GM18861 (cell line): ENCODE results near the gene BSND.
"Not testable (repeated sequence)": the region's sequence is repeated elsewhere in the genome, so short reads cannot be mapped to it uniquely, and the experiment has no call there.

Source experiments
- ATAC-seq: cut with Tn5 transposase; IDR thresholded peaks from one replicate; pipeline ENCODE4 v1.9.1; 2021; ENCODE audit not compliant: unreplicated experiment

Gene BSND

GRCh38 chr1:54998677-54999076 lies at the start of gene BSND:
BSND (plus strand) TSS chr1:54998933; CDS start chr1:54999187, 254 bp downstream.
- ATAC-seq = no peak

DNA sequence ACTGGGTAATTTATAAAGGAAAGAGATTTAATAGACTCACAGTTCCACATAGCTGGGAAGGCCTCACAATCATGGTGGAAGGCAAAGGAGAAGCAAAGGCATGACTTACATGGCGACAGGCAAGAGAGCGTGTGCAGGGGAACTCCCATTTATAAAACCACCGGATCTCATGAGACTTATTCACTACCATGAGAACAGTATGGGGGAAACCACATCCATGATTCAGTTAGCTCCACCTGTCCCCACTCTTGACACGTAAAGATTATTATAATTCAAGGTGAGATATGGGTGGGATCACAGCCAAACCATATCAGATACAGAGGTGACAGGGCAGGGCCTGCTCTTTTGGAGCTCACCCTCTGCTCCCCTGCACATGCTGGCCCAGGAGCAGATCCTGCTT lies 49.7 kb upstream of the BSND start:
- no peak for ATAC-seq

DNA sequence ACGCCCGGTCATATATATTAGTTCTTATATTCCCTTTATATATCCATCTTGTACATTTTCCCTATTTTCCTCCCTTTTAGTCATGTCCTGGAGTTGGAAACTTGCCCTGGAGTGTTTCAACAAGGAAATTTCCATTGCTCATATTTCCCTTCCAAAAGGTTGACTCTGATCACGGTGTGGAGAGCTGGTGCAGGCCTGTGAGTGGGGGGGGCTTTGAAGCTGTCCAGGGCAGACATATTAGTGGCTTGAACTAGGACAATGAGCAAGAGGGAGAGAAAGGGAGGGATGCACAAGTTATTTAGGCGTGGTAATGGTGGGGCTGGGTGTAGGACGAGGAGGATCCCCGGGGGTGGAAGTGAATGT lies 48.7 kb upstream of the BSND start:
- ATAC-seq = no peak

GRCh38 chr1:54950369-54951163 lies 48.2 kb upstream of the BSND start:
- ATAC-seq = no peak

DNA sequence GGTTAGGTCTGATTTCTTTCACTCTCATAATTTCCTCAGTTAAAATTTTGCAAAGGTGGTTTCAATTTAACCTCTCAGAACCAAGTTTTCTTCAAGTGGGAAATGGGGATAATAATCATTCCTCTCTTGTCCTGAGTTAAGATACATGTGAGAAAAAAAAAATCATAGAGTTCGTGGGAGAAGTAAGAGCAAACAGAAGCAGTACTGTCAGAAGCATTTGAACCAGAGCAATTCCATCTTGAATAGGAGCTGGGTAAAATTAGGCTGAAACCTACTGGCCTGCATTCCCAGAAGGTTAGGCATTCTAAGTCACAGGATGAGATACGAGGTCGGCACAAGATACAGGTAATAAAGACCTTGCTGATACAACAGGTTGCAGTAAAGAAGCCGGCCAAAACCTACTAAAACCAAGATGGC lies 46.9 kb upstream of the BSND start:
- no peak for ATAC-seq

DNA sequence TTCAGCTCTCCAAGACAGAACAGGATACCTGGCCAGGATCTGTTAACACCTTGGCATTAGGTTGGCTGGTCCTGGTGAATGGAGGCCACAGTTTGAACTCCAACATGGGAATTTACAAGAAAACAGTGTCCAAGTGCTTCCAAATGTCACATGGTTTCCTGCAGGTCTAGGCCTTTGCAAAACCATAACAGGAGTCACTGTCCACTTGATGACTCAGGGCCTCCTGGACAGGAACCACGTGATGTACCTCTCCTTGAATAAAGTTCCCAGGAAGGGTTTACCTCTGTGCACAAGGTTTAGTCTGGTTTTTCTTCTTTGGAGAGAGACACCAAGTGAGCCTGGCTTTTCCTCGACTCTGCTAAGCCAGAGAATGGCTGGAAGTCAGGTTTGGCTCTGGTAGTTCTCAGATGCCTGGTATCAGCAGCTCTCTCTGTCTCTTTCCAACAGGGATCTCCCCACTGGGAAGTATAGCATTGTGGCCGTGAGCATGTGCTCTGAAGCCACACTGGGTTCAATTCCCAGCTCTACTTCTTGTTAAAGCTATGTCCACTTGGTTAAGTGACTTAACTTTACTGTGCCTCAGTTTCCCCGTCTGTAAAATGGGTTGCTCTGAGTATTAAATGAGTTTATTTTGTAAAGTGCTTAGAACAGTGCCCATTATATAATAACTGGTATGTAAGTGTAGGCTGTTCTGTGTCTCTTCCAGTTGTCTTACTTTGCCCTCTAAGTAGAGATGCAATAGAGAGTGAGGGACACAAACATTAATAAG lies 45.6 kb upstream of the BSND start:
- ATAC-seq = no peak

DNA sequence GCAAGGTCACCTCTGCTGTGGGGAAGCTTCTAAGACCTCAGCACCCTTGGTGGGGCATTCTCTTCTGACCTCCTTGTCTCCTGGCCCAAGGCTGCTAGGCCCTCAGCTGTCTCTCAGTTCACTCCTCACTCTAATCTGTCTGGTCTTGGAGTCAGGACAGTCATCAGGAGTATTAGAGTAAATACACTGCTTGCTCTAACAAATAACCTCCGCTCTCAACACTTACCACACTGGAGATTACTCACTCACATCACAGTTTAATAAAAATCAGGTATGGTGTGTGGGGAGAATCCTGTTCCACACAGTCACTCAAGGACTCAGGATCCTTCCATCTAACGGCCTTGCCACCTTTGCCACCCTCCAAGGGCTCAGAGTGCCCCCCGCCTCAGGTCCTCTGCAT lies 44.9 kb upstream of the BSND start:
- no peak for ATAC-seq

- ATAC-seq = no peak
Observed at GRCh38 chr1:54955359-54955758, 43.4 kb upstream of the BSND start.

DNA sequence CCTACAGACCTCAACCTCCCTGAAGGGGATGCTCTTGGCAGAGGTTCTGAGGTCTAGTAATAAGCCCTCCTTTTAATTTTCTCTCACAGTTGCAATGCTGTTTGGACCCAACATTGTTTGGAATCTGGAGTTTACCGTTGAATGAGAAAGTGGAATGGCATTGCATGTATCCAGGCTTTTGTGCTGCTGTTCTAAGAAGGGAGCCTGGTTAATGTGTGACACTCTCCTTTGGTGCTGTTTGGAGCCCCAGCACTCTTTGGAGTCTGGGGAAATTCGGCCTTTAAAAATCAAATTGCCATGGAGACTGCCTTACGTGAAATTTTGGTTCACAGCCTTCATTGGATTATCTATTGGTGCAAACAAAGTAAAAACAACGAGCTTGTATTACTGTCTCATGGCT lies 42.0 kb upstream of the BSND start:
- ATAC-seq = no peak

DNA sequence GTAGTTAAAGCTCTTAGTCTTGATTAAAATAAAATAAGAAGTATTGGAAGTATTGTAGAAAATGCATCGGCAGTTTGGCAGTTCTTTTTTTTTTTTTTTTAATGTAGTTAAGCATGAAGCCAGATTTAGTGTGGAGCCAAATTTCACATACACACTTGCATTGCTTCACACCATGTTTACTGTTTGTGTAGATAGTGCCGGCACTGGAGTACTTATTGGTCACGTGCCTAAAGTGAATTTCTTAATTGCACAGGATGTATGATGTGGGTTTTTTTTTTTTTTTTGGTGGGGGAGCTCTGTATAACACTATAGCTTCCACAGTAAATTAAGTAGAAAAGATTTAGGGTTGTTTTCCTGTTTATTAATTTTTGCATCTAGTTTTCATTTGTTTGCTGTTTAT lies 39.5 kb upstream of the BSND start:
- no peak for ATAC-seq

DNA sequence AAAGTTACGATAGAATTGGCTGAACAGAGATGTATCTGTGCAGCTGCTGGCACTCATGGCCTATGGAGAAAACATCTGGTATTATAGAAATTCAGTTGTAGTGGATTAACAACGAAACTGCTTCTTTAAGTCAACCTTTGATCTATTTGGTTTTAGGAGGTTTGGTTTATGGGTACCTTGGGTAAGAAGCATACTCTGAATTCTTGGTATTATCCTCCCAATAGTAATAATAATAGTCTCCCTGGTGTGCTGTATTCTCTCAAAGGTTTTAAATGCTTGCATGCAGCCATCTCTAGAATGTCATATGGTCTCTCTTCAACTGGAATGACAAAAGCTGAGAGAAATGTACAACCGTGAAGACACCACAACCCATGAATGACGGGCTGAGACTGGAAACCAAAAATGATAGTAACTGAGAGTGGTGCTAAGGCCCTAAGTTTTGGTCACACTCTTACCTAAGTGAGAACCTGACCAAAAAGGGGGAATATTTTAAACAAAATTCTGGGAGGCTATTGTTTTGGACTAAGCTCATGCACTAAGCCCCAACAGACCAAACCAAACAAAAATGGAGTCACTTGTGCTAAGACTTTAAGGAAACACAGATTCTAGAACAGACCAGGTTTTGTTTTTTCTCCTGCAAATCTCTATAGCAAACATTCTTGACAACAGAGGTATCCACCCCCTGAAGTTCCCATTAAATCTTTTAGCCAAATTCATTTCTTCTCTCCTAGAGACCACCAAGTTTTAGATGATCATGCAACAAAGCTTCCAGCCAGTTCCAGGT lies 35.9 kb upstream of the BSND start:
- ATAC-seq = no peak

GRCh38 chr1:54963829-54964228 lies 34.9 kb upstream of the BSND start:
- ATAC-seq = not testable (repeated sequence)

- peak; percentile 97 for ATAC-seq
Observed at GRCh38 chr1:54965624-54966340, 33.0 kb upstream of the BSND start.

GRCh38 chr1:54967372-54967771 lies 31.4 kb upstream of the BSND start:
- ATAC-seq = no peak

- ATAC-seq = no peak
Observed at GRCh38 chr1:54968551-54968950, 30.2 kb upstream of the BSND start.

DNA sequence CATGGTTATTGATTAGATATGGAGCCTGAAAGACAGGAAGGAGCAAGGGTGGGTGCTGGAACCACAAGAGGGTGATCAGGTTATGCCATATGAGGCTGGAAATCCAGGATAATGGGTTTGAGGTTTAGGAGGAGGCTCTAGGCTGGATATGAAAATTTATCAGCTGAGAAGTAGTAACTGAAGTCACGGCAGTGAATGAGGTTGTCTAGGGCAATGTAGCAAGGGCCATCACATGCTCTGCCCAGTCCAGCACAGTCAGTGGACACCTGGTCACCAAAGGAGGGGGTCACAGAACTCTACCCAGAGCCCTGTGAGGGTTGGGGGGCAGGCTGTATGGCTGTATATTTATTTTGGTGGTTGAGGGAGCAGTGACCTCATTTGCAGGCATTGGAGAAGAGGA lies 28.9 kb upstream of the BSND start:
- no peak for ATAC-seq

GRCh38 chr1:54970901-54971300 lies 27.8 kb upstream of the BSND start:
- no peak for ATAC-seq

- peak; percentile 82 for ATAC-seq
Observed at GRCh38 chr1:54971317-54971791, 27.4 kb upstream of the BSND start.

- no peak for ATAC-seq
Observed at GRCh38 chr1:54972436-54972835, 26.3 kb upstream of the BSND start.

GRCh38 chr1:54973205-54973921 lies 25.4 kb upstream of the BSND start:
- no peak for ATAC-seq
